ENCODE results near the gene MPIG6B.
"Not testable (repeated sequence)": the region's sequence is repeated elsewhere in the genome, so short reads cannot be mapped to it uniquely, and the experiment has no call there.

The MPIG6B gene

DNA sequence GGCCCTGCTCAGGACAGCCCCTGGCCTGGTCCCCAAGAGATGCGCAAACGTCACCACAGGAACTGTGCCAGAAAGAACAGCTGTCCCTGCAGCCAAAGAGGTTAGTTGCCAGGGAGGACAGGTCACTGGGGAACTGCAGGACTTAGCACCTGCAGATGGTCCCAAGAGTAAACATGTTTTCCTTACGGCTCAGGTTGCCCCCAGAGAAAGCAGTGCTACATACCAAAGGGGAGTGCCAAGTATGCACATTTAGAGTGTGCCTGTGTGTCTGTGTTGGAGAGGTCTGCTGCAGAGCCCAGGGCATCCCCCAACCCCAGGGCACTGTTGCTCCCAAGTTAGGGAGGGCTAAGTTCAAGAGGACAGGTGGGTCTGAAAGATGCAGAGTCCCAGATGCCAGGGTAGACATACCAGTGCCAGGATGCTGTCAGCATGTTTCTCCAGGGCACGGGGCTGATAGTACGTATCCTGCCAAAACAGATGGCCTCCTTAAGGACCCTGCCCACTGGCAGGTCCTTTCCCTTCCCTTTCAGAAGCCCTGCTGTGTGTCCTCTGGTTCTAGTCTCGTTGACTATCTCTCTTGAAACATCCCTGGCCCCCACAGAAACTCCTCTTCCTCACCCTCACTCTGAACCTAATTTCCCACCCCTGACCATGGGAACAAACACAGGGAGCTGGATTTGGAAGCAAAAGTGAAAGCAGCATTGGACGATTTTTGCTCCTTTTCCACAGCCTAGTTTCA is 21.3 kb upstream of the MPIG6B start:
- peak; percentile 27 for DNase-seq

DNA sequence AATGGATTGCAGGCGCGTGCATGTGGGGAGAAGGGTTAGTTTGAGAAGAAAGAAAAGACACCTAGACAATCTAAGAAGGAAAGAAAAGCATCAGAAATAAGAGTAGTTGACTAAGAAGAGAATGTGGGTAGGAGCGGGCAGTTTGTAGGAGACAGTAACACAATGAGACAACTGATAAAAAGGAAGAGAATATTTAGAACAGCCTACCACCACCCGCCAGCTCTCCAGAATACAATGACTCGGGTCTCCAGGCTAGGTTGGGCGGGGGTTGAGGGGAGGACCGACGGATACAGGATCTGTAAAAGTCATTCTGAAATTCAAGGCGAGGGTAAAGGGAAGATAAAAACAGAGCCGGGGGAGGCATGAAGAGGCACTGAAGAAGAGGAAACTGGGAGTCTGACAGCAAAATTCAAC is 20.8 kb upstream of the MPIG6B start:
- DNase-seq = no peak

DNA sequence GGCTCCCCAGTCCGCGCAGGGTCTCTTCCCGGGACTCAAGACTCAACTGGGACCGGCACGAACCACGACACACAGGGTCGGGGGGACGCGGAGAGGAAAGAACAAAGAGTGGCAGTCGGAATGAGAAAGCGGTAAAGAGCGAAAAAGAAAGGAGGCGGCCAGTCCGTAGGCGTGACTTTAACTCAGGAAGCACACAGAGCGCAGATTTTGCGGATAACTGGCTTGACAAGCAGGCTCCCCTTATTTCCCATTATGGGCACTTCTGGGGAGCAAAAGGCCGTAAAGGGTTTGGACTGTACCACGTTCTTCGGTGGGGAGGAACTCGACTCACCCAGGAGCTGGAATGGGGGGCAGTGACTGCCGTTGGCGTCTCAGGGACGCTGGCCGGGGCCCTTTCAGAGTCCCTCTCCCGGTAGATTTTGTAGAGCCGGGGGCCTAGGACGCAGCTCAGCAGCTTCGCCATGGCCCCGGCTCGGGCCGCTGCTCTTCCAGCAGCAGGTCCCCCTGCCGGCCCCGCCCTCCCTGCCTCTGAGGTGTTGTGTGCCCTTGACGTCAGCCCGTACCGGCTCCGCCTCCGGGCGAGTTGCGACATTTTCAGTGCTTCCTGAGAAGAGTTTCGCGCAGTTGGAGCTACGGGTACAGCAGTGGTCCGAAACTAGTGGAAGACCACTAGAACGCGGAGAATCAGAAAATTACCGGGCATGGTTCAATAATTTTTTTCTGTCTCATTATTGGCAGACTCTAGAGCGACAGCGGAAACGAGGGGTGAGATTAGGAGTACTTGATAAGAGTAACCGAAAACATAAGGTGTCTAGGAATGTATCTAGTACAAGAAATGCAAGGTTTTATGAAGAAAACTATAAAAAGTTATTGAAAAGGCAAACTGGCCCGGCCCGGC is 20.1 kb upstream of the MPIG6B start, which contains the start of gene ABHD16A:
Gene ABHD16A (minus strand): TSS at position 506 of the 898 bp plus-strand sequence. CDS start 43 bp downstream, at position 463.
- DNase-seq = peak; percentile 95

DNA sequence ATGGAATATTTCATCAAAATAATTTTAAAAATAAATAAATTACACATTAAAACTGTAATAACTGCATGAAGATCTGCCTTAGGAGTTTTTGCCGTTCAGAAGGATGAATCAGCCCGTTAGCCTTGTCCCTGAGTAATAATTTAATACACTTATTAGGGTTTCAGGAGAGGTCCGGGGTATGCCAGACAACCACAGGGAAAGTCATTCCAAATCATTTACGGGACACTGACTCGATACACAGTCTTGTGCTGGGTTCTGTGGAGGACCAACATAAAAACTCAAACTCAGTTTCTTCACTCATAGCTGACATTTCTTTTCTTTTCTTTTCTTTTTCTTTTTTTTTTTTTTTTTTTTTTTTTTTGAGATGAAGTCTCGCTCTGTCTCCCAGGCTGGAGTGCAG is 17.2 kb upstream of the MPIG6B start:
- no peak for DNase-seq

- DNase-seq = no peak
Observed at GRCh38 chr6:31706599-31706998, 16.6 kb upstream of the MPIG6B start, which contains the start of gene LY6G6F. TSS of gene LY6G6F (plus strand) at chr6:31706866. CDS start at chr6:31706907, 41 bp downstream.

DNA sequence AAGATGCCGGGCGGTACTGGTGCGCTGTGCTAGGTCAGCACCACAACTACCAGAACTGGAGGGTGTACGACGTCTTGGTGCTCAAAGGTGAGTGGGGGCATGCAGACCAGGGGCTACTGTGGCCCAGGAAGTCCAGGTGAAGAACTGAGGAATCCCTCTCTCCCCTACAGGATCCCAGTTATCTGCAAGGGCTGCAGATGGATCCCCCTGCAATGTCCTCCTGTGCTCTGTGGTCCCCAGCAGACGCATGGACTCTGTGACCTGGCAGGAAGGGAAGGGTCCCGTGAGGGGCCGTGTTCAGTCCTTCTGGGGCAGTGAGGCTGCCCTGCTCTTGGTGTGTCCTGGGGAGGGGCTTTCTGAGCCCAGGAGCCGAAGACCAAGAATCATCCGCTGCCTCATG is 15.5 kb upstream of the MPIG6B start:
- no peak for DNase-seq

GRCh38 chr6:31708224-31708623 is 14.9 kb upstream of the MPIG6B start:
- DNase-seq = no peak

DNA sequence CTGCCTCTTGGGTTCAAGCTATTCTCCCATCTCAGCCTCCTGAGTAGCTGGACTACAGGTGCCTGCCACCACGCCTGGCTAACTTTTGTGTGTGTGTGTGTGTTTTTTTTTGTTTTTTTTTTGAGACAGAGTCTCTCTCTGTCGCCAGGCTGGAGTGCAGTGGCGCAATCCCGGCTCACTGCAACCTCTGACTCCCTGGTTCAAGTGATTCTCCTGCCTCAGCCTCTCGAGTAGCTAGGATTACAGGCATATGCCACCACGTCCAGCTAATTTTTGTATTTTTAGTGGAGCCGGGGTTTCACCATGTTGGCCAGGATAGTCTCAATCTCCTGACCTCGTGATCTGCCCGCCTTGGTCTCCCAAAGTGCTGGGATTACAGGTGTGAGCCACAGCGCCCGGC is 14.0 kb upstream of the MPIG6B start:
- DNase-seq = not testable (repeated sequence)

- DNase-seq = no peak
Observed at GRCh38 chr6:31710523-31711219, 12.5 kb upstream of the MPIG6B start.

DNA sequence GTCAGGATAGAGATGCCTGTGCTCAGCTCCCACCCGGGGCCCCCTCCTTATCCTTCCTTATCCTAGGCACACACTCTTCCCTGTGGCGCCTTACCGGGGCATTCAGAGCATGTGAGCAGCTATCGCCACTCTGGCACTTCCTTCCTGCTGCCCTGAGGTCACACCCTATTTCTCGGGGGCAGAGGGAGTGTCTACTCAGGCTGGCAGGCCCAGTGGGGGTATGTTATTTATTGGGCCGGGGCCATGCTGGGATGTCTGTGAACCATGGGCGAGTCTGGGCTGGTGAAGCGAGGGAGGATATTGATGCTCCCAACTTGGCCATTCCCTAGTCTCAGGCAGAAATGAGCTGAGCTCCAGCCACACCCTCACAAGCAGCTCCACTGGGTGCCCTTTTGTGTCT is 11.9 kb upstream of the MPIG6B start:
- no peak for DNase-seq

DNA sequence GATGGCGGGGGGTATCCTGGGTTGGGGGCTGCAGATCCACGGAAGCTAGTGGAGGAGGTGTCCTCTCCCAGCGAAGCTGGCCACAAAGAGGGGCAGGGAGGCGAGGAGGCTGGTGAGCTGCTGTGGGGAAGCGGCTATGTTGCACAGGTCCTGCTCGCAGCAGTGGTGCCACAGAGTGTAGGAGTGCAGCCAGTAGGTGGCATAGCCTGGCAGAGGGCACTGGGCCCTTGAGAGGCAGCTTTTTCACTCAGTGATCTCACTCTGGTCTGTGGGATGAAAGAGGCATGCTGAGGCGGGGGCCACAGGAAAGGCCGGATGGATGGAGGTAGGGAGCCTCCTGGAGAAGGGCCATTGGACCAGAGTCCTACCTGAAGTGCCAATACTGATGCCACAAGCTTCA is 10.9 kb upstream of the MPIG6B start:
- no peak for DNase-seq

- DNase-seq = no peak
Observed at GRCh38 chr6:31713465-31713864, 9.7 kb upstream of the MPIG6B start.

- DNase-seq = no peak
Observed at GRCh38 chr6:31713991-31714684, 9.0 kb upstream of the MPIG6B start.

GRCh38 chr6:31715022-31715958 is 7.9 kb upstream of the MPIG6B start, which contains the start of gene LY6G6D:
TSS of gene LY6G6D (plus strand) at chr6:31715348. CDS start at chr6:31715356, 8 bp downstream.
- no peak for DNase-seq

DNA sequence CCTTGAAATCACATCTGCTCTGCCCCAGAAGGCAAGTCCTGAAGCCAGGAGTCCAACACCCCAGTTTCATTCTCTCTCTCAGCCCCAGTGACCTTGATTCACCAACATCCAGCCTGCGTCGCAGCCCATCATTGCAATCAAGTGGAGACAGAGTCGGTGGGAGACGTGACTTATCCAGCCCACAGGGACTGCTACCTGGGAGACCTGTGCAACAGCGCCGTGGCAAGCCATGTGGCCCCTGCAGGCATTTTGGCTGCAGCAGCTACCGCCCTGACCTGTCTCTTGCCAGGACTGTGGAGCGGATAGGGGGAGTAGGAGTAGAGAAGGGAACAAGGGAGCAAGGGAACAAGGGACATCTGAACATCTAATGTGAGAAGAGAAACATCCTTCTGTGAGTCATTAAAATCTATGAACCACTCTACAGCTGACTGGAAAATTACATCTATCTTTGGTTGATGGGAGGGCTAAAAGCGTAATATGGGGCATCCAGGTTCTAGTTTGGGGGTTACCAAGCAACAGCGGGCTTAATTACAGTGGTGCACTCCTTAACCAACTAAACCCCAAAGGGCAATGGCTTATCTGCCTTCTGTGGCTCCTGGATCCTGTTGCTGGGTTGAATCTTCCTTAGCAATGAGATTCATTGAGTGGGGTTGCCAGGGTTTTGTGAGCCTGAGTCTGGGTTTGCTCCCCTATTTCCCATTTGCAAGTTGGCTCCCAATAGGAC is 5.5 kb upstream of the MPIG6B start:
- DNase-seq = no peak

DNA sequence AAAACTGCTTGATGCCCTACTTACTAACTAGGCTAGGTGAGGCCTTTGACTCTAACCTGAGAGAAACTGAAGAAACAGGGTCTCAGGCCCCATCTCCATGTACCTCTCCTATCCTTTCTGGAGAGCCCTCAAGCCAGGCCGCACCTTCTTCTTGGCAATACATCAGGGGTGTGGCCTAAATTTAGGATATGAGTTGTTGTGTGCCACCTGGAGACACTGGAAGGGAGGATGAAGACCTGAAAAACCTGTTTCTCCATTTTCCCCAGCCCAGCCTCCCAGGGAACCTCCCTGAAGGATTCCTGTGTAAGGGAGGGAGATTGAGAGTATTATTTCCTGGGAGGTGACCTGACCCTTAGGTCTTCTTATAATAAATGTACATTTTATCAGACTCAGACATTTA is 4.9 kb upstream of the MPIG6B start:
- peak; percentile 74 for DNase-seq

GRCh38 chr6:31719001-31719400 is 4.2 kb upstream of the MPIG6B start:
- DNase-seq = no peak

- DNase-seq = no peak
Observed at GRCh38 chr6:31720196-31720770, 2.9 kb upstream of the MPIG6B start.

- no peak for DNase-seq
Observed at GRCh38 chr6:31721351-31722020, 1.7 kb upstream of the MPIG6B start, which contains the start of gene LY6G6C. TSS of gene LY6G6C (minus strand) at chr6:31721746. CDS start at chr6:31721679, 67 bp downstream.

GRCh38 chr6:31722173-31722572 is 1.0 kb upstream of the MPIG6B start:
- peak; percentile 4 for DNase-seq

Measured in NCI-H2029 (cell line).